Fibroblast of mammary gland (primary cell): ENCODE measurements around the gene NDUFA3.

Experiments used
- DNase-seq: peaks from one replicate; pipeline ENCODE4 v3.0.0-alpha.2; 2010; ENCODE audit warnings: low read depth
- H3K4me3 ChIP-seq: 2 replicates; pipeline ENCODE4 v1.5.1; 2011; ENCODE audit warnings: low read depth, mild to moderate bottlenecking, low read length, moderate library complexity; ENCODE audit not compliant: control insufficient read depth
- TF ChIP-seq, protein P1 (sequence below): conservative IDR thresholded peaks from 2 replicates; pipeline ENCODE4 v1.5.1; 2011; ENCODE audit warnings: low read depth, low read length, inconsistent platforms; ENCODE audit not compliant: control insufficient read depth, insufficient read depth

The NDUFA3 gene

GRCh38 chr19:54133312-54133956 is 30.8 kb downstream of the NDUFA3 start:
- no peak overlapping the region for H3K4me3 ChIP-seq
- TF ChIP-seq, protein P1, sequence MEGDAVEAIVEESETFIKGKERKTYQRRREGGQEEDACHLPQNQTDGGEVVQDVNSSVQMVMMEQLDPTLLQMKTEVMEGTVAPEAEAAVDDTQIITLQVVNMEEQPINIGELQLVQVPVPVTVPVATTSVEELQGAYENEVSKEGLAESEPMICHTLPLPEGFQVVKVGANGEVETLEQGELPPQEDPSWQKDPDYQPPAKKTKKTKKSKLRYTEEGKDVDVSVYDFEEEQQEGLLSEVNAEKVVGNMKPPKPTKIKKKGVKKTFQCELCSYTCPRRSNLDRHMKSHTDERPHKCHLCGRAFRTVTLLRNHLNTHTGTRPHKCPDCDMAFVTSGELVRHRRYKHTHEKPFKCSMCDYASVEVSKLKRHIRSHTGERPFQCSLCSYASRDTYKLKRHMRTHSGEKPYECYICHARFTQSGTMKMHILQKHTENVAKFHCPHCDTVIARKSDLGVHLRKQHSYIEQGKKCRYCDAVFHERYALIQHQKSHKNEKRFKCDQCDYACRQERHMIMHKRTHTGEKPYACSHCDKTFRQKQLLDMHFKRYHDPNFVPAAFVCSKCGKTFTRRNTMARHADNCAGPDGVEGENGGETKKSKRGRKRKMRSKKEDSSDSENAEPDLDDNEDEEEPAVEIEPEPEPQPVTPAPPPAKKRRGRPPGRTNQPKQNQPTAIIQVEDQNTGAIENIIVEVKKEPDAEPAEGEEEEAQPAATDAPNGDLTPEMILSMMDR: no peak
- peak; percentile 36 for DNase-seq

GRCh38 chr19:54133957-54134590 is 31.4 kb downstream of the NDUFA3 start:
- H3K4me3 ChIP-seq: no peak overlapping the region
- no peak for DNase-seq
- TF ChIP-seq, protein P1: no peak

- DNase-seq: peak; percentile 19
- H3K4me3 ChIP-seq: peak overlapping the region; percentile 66
- TF ChIP-seq, protein P1: no peak
These were observed 33.6 kb downstream of the NDUFA3 start for GRCh38 chr19:54136086-54136863.

DNA sequence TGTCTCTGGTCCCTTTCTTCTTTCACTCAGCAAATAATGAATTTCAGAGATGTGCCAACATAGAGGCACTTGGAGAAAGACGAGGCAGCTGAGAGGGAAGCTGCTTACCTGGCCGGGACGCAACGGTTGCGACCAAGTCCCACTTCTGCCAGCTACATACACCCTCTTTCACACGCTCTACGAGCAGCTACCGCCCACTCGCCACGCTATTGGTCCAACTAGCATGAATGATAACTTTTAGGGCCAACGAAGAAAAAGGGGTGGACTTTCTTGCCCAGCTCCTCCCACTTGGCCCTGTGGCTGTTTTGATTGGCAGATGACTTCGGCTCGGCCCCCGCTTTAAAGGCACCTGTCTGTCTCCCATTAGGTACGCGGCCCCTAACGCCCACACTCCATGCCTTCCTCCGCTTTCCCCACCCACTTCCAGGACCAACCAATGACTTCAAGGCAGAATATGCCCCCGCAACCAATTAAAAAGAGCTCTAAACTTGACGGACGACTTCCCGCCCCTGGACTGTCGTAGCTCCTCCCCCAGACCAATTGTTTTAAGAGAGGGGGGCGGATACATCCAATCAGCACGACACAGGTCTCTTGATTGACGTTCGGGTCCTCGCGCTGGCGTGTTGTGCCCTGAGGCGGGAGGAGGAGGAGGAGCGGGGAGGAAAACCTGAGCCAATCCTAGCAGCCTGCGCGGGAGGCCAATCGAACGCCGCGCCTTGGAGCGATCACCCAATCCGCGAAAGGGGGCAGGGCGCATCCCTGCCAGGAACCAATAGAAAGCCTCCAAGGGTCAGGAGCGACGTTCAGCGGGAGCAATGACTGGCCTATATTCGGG is 34.4 kb downstream of the NDUFA3 start:
- peak; percentile 100 for DNase-seq
- H3K4me3 ChIP-seq: peak overlapping the region; percentile 68
- TF ChIP-seq, protein P1: no peak

DNA sequence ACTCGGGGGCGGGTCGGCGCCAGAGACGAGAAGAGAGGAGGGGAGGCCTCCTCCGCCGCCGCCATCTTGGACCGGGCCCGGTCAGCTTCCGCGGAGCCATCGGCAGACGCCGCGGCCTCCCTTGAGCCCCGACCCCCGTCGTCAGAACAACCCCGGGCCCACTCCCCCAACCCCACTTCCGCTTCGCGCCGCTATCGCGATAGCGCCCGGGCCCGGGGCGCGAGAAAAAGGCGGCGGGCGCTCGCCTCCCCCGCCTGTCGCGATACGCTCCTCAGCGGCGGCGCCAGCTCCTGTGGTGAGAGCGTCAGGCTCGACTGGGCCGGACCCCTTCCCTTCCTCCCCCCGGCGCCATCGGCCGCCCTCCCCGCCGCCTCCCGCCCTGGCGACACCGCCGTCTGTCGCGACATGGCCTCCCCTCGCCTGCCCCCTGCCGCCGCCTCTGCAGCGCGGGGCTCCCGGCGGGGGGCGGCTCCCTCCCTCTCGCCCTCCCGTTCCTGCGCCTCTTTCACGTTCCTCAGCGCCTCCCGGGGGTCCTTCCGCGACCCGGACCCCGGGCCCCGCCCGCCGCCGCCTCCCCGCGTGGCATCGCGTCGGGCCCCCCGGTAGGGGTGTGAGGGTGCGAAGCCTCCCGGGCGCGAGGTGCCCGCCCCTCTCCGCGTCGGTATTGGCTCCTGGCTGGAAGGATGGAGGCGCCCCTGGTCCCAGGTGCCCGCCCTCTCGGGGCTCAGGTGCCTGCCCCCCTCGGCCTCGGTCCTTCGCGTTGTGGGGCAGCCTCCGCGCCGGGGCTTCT is 35.2 kb downstream of the NDUFA3 start, which contains the start of gene CNOT3:
Gene CNOT3 (plus strand): TSS at position 64 of the 790 bp plus-strand sequence. CDS start 5,217 bp downstream, outside the sequence.
- DNase-seq: no peak
- TF ChIP-seq, protein P1: no peak
- peak within 1 kb of the TSS; percentile 68 for H3K4me3 ChIP-seq
